ENCODE results near the gene ZSCAN9. TPM values are rescaled to one million over a fixed set of nuclear protein-coding genes. Genes with fewer than 3 reads are reported as not detected.

The ZSCAN9 gene
- total and polyA plus RNA-seq, 2 donors (not counting 3 experiments of a cell fraction or from before 2014, with no cell fraction given) = 11.7 to 18.0 TPM

- BruUV-seq (replicated peaks) = no TSS peak
Observed at GRCh38 chr6:28200020-28200419, 25.1 kb upstream of the ZSCAN9 start.

GRCh38 chr6:28203201-28203600 lies 21.9 kb upstream of the ZSCAN9 start:
- DNase-seq (ENCODE audit: low read depth, low spot score) = no peak
- dilution Hi-C loops (cut with MboI; ENCODE audit: extremely low pct_ligation_motif_present, low sequenced_read_pairs) = no loop called here

More at GRCh38 chr6:28200020-28200419, 25.1 kb upstream of the ZSCAN9 start:
- FAIRE-seq (no peak), DNase-seq (ENCODE audit: low read depth, low spot score) (no peak)
- H3K9me1 ChIP-seq (replicated peaks; ENCODE audit: control insufficient read depth, extremely low read depth, insufficient read depth, low read length) = no peaks in the 10 kb centered on the region
- H4K20me1 ChIP-seq (replicated peaks; ENCODE audit: control insufficient read depth, extremely low read depth, insufficient read depth, low read length) = no peaks in the 10 kb centered on the region
- H2AFZ ChIP-seq (ENCODE audit: low read depth, low read length) = no peak overlapping the region
- no peaks in the 10 kb centered on the region for H3K4me1 ChIP-seq (ENCODE audit: control insufficient read depth, extremely low read depth, insufficient read depth, low read length)
- CTCF ChIA-PET = no interaction called here
- no peak for TF ChIP-seq JUN (IDR thresholded peaks at IDR 0.05; ENCODE audit: borderline replicate concordance, insufficient read depth, insufficient read length, low read depth)
- no peak for TF ChIP-seq MYC (IDR thresholded peaks at IDR 0.05; ENCODE audit: low read depth, low read length)
- H3K9ac ChIP-seq (replicated peaks; ENCODE audit: extremely low read depth, insufficient read depth, low read length) = no peak overlapping the region
- no peak overlapping the region for H3K27ac ChIP-seq (ENCODE audit: insufficient read depth, low read depth, low read length)
- H3K4me3 ChIP-seq (replicated peaks in 1 of 3; ENCODE audit: insufficient read depth in 1 of 3, low read depth in 1 of 3, low read length in 3 of 3) = no peak overlapping the region
- H3K36me3 ChIP-seq (ENCODE audit: control insufficient read depth in 2 of 2, extremely low read depth in 1 of 2, insufficient read depth in 2 of 2, low read length in 2 of 2) = no peaks in the 10 kb centered on the region
- intact Hi-C loops (cut with micrococcal nuclease) (no loop called here), dilution Hi-C loops (cut with MboI; ENCODE audit: extremely low pct_ligation_motif_present, low sequenced_read_pairs) (no loop called here)
- no peak overlapping the region for H3K4me2 ChIP-seq (ENCODE audit: insufficient read depth, low read length)
- H3K79me2 ChIP-seq (ENCODE audit: control insufficient read depth, insufficient read depth, low read length) = no peaks in the 10 kb centered on the region
- no peaks in the 10 kb centered on the region for H3K9me3 ChIP-seq (replicated peaks; ENCODE audit: control insufficient read depth, insufficient read depth, low read length)
- H3K27me3 ChIP-seq (ENCODE audit: control insufficient read depth in 2 of 2, insufficient read depth in 2 of 2, low read length in 2 of 2) = peaks cover 9 to 33% of the 10 kb centered on the region in 2 experiments
- POLR2A ChIA-PET = no interaction called here

More at GRCh38 chr6:28203201-28203600, 21.9 kb upstream of the ZSCAN9 start:
- ChIA-PET POLR2A (no interaction called here), CTCF (no interaction called here)
- H3K9ac ChIP-seq (replicated peaks; ENCODE audit: extremely low read depth, insufficient read depth, low read length) = no peak overlapping the region
- H3K4me2 ChIP-seq (ENCODE audit: insufficient read depth, low read length) = no peak overlapping the region
- intact Hi-C loops (cut with micrococcal nuclease) = no loop called here
- FAIRE-seq = no peak
- no peak overlapping the region for H3K4me3 ChIP-seq (replicated peaks in 1 of 3; ENCODE audit: insufficient read depth in 1 of 3, low read depth in 1 of 3, low read length in 3 of 3)
- H3K27me3 ChIP-seq (ENCODE audit: control insufficient read depth in 2 of 2, insufficient read depth in 2 of 2, low read length in 2 of 2) = peaks cover 25 to 63% of the 10 kb centered on the region in 2 experiments
- no peak overlapping the region for H2AFZ ChIP-seq (ENCODE audit: low read depth, low read length)
- no peaks in the 10 kb centered on the region for H3K9me3 ChIP-seq (replicated peaks; ENCODE audit: control insufficient read depth, insufficient read depth, low read length)
- H3K27ac ChIP-seq (ENCODE audit: insufficient read depth, low read depth, low read length) = no peak overlapping the region
- no peaks in the 10 kb centered on the region for H3K36me3 ChIP-seq (ENCODE audit: control insufficient read depth in 2 of 2, extremely low read depth in 1 of 2, insufficient read depth in 2 of 2, low read length in 2 of 2)
- no peaks in the 10 kb centered on the region for H4K20me1 ChIP-seq (replicated peaks; ENCODE audit: control insufficient read depth, extremely low read depth, insufficient read depth, low read length)
- no TSS peak for BruUV-seq (replicated peaks)
- H3K4me1 ChIP-seq (ENCODE audit: control insufficient read depth, extremely low read depth, insufficient read depth, low read length) = peaks cover 12% of the 10 kb centered on the region
- H3K79me2 ChIP-seq (ENCODE audit: control insufficient read depth, insufficient read depth, low read length) = no peaks in the 10 kb centered on the region
- TF ChIP-seq EZH2 (IDR thresholded peaks at IDR 0.05; ENCODE audit: borderline replicate concordance, low read depth, low read length, severe bottlenecking) (no peak), JUN (IDR thresholded peaks at IDR 0.05; ENCODE audit: borderline replicate concordance, insufficient read depth, insufficient read length, low read depth) (no peak)
- H3K9me1 ChIP-seq (replicated peaks; ENCODE audit: control insufficient read depth, extremely low read depth, insufficient read depth, low read length) = no peaks in the 10 kb centered on the region
